Measurements from ENCODE around the gene ZNRF1. TPM values are rescaled to one million over a fixed set of nuclear protein-coding genes. Genes with fewer than 3 reads are reported as not detected.
A peak's percentile ranks its signal among the peaks of the same experiment; 100 is the strongest.

The ZNRF1 gene
- total RNA-seq, 2 donors from 2014 or later: 9.3 to 21.4 TPM

DNA sequence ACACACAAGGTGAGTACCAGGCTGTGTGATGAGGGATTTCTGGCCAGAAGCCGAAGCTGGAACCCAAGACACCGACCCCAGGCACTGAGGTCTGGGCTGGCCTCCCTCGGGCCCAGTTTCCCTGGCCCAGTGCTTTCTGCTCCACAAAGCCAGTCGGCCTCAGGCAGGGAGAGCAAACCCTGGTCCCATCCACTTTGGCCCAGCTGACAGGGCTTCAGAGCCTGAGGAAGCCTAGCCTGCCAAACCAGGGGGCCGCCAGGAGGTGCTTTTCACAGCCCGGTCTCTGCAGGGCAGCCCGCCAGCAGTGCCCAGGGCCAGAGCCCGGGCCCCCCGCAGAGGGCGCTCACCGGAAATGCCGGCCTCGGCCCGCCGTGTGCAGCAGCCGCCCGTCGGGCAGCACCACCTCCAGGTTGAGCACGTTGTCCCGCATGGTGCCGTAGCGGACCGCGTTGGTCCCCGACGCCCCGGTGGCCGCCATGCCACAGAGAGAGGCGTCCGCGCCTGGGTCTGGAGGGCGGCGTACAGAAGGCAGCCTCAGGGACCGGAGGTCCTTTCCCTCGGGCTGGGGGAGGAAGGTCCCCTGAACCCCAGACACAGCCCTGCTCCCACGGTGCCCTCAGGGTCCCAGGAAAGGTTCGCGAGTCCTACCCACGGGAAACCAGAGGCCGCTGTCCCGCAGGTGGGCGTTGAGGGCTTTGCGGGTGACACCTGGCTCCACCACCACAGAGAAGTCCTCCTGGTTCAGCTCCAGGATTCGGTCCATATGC lies 115.5 kb downstream of the ZNRF1 start:
- H3K4me1 ChIP-seq: peaks cover 43% of the 10 kb centered on the region
- no peak for TF ChIP-seq POLR2A (IDR thresholded peaks at IDR 0.05)
- TF ChIP-seq, protein P1, sequence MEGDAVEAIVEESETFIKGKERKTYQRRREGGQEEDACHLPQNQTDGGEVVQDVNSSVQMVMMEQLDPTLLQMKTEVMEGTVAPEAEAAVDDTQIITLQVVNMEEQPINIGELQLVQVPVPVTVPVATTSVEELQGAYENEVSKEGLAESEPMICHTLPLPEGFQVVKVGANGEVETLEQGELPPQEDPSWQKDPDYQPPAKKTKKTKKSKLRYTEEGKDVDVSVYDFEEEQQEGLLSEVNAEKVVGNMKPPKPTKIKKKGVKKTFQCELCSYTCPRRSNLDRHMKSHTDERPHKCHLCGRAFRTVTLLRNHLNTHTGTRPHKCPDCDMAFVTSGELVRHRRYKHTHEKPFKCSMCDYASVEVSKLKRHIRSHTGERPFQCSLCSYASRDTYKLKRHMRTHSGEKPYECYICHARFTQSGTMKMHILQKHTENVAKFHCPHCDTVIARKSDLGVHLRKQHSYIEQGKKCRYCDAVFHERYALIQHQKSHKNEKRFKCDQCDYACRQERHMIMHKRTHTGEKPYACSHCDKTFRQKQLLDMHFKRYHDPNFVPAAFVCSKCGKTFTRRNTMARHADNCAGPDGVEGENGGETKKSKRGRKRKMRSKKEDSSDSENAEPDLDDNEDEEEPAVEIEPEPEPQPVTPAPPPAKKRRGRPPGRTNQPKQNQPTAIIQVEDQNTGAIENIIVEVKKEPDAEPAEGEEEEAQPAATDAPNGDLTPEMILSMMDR (IDR thresholded peaks at IDR 0.05): no peak
- ATAC-seq (no peak), DNase-seq (no peak)
- no peak overlapping the region for H3K27ac ChIP-seq
- H3K36me3 ChIP-seq (replicated peaks in 1 of 2; ENCODE audit: insufficient read depth in 1 of 2, low read depth in 2 of 2): no peaks in the 10 kb centered on the region
- WGBS, 2 donors: 80 to 89% methylated on average over 3 to 31 of the region's 44 CpGs
- H3K4me3 ChIP-seq: no peak overlapping the region
- no peaks in the 10 kb centered on the region for H3K27me3 ChIP-seq
- intact Hi-C loops (cut with DNase I): loop anchor here (10.0 kb wide), 1 partner anchor 410 kb away; the partner anchor contains the start of gene MLKL
- H3K9me3 ChIP-seq: no peaks in the 10 kb centered on the region

DNA sequence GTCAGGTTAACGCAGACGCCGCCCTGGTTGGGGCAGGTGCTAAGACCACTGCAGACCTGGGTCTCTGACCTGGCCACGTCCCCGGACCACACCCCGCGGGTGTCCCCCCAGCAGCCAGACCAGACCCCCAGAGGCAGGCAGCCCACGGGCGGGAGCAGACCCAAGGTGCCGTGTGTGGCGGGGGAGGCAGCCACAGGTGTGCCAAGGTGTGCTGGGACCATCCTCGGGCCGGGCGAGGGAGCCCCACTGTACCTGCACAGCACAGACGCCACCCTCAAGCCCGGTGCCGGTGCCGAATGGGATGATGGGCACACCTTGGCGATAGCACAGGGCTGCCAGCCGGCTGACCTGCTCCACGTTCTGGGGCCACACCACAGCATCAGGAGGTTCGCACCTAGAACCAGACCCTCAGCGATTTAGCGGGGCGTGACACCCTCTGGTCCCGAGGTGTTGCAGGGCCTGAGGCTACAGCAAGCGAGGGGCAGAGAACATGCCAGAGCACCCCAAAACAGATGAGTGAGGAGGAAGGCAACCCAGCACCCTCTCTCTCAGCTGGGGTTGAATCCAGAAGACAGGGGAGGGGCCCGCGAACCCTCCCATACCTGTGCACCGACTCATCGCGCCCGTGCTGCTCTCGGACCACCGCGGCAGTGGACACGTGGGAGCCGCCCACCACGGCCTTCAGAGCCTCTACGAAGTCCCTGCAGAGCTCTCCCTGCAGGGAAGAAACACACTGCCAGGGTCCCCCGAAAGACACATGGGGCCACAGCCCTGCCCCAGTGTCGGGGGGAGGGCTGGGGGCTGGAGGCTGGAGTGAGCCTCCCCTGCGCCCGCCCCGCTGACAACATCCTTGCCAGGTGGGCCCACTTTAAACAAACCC lies 116.4 kb downstream of the ZNRF1 start:
- no peak for DNase-seq
- peak overlapping the region in 2 of 4 donors; percentile 85 to 87 for H3K27ac ChIP-seq
- H3K4me3 ChIP-seq: no peak overlapping the region
- WGBS, 2 donors: 85% methylated on average over 27 to 45 of the region's 45 CpGs
- no peak for TF ChIP-seq POLR2A (IDR thresholded peaks at IDR 0.05)
- TF ChIP-seq, protein P1 (IDR thresholded peaks at IDR 0.05): no peak
- H3K27me3 ChIP-seq: no peaks in the 10 kb centered on the region
- intact Hi-C loops (cut with DNase I): loop anchor here (10.0 kb wide), 1 partner anchor 410 kb away; the partner anchor contains the start of gene MLKL
- ATAC-seq: no peak
- peaks cover 35% of the 10 kb centered on the region for H3K4me1 ChIP-seq
- H3K36me3 ChIP-seq (replicated peaks in 1 of 2; ENCODE audit: insufficient read depth in 1 of 2, low read depth in 2 of 2): no peaks in the 10 kb centered on the region
- no peaks in the 10 kb centered on the region for H3K9me3 ChIP-seq

DNA sequence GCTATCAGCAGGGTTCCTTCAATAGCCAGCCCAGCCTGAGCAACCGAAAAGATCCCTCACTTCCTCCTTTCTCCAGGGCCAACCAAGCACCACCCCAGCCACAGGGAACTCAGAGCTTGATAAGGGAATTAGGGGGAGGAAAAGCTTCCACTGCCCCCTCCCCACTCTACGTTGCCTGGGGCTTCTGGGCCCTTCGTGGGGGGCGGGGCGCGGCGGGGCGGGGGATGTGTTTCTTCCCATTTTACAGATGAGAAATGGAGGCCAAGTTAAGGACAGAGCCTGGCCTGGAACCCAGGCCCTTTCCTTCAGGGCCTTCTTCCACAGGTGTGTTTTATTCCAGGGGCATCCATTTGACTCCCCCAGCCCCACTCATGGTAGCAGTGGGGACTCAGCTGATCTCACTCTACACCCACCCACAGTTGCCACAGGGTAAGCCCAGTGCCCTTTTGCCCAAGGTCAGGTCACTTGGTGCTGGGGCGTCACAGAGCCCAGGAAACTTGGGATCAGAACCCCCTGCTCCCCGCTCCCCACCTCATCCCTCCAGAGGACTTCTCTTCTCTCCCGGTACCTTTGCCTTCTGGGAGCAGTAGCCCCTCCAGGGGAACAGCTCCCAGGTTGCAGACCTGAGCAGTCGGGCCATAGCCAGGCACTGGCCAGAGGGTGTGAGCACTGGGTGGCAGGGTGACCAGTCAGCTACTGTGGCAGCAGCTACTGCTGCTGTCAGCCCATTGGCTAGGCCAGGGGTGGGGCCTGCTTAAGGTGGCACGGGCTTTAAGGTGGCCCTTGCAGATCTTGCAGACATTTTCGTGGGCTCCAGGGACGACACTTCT lies 117.5 kb downstream of the ZNRF1 start, which contains the start of gene LDHD:
LDHD (minus strand) TSS at position 700 of the 830 bp plus-strand sequence; CDS start at position 640, 60 bp downstream.
- H3K27ac ChIP-seq: peak within 1 kb of the TSS; percentile 69 to 89 (median 86)
- H3K9me3 ChIP-seq: peaks cover 0 to 2% (median 0%) of the 10 kb centered on the region in 3 donors
- WGBS, 2 donors: 9 to 28% methylated on average over 11 to 15 of the region's 15 CpGs
- ATAC-seq (peak; percentile 100), DNase-seq (peak; percentile 91 to 97 (median 96))
- H3K4me3 ChIP-seq: peak within 1 kb of the TSS; percentile 28
- TF ChIP-seq, protein P1 (IDR thresholded peaks at IDR 0.05): no peak
- TF ChIP-seq POLR2A (IDR thresholded peaks at IDR 0.05): peak; percentile 91 to 98 (median 96)
- no peaks in the 10 kb centered on the region for H3K27me3 ChIP-seq
- intact Hi-C loops (cut with DNase I): loop anchor here (10.0 kb wide), 1 partner anchor 411 kb away; the partner anchor contains the start of gene MLKL
- H3K4me1 ChIP-seq: peaks cover 24% of the 10 kb centered on the region
- H3K36me3 ChIP-seq (replicated peaks in 1 of 2; ENCODE audit: insufficient read depth in 1 of 2, low read depth in 2 of 2): no peaks in the 10 kb centered on the region

DNA sequence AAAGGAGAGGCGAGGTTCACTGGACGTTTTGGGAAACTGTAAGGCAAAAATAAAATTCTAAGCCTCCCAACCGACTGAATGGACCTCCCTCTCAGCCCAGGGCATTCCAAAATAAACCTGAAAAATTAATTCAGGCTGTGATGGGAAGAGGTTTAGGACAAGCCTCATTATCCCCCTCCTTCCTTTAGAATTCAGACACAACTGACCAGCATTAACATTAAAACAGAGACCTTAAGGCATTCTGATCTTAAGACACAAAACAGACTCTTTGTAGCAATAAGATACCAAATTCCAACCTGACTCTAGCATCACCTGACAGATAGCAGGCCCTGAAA lies 118.1 kb downstream of the ZNRF1 start:
- Histone ChIP-seq H3K36me3 (replicated peaks in 1 of 2; ENCODE audit: insufficient read depth in 1 of 2, low read depth in 2 of 2) (no peaks in the 10 kb centered on the region), H3K9me3 (peaks cover 0 to 4% (median 0%) of the 10 kb centered on the region in 3 donors), H3K4me3 (no peak overlapping the region), H3K4me1 (peaks cover 18% of the 10 kb centered on the region), H3K27ac (peak overlapping the region in 2 of 4 donors; percentile 85 to 89), H3K27me3 (no peaks in the 10 kb centered on the region)
- DNase-seq: no peak
- no peak for ATAC-seq
- 12 to 35% methylated on average over 3 of the region's 3 CpGs for WGBS, 2 donors
- intact Hi-C loops (cut with DNase I): loop anchor here (10.0 kb wide), 1 partner anchor 412 kb away; the partner anchor contains the start of gene MLKL
- TF ChIP-seq, protein P1 (IDR thresholded peaks at IDR 0.05): no peak
- no peak for TF ChIP-seq POLR2A (IDR thresholded peaks at IDR 0.05)
